ENCODE results near the gene HOXA10. TPM values are rescaled to one million over a fixed set of nuclear protein-coding genes. Genes with fewer than 3 reads are reported as not detected.
A peak's percentile ranks its signal among the peaks of the same experiment; 100 is the strongest.

The HOXA10 gene
- total and polyA plus RNA-seq, 7 donors = 0.81 to 77.5 (median 25.6) TPM; not detected in 1

DNA sequence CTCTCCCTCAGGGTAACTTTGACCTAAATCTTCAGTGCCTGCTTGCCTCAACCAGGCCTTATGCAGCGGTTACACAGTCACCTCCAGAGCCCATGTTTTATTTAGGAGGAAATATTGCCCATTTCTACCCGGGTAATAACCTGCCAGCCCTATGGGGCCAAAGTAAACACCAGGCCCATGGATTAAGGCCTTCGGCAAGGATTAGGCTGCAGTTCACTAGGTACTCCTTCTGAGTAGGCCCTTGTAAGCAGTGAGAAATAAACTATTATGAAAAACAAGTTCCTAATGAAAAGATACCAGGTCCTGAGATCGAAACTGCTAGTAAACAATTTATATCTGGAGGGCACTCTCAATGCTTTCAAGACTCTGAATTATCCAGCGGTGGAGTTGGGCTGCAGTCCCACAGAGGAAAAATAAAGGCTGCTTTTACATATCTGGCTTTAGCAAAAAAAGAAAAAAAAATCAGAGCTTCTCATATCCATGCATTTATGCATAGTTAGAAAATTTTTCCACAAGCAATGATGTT, 3.7 kb upstream of the HOXA10 start:
- ATAC-seq (no peak), DNase-seq (no peak)
- Histone ChIP-seq H3K9me3 (no peaks in the 10 kb centered on the region), H3K27me3 (ENCODE audit: insufficient read depth in 3 of 3, low read length in 2 of 3) (peaks cover 0 to 17% (median 0%) of the 10 kb centered on the region in 3 donors), H3K27ac (peak overlapping the region; percentile 92), H3K4me1 (peaks cover 23% of the 10 kb centered on the region), H3K36me3 (ENCODE audit: insufficient read depth in 1 of 2, low read depth in 1 of 2) (no peaks in the 10 kb centered on the region), H3K4me3 (peak overlapping the region; percentile 79)
- TF ChIP-seq, protein P1, sequence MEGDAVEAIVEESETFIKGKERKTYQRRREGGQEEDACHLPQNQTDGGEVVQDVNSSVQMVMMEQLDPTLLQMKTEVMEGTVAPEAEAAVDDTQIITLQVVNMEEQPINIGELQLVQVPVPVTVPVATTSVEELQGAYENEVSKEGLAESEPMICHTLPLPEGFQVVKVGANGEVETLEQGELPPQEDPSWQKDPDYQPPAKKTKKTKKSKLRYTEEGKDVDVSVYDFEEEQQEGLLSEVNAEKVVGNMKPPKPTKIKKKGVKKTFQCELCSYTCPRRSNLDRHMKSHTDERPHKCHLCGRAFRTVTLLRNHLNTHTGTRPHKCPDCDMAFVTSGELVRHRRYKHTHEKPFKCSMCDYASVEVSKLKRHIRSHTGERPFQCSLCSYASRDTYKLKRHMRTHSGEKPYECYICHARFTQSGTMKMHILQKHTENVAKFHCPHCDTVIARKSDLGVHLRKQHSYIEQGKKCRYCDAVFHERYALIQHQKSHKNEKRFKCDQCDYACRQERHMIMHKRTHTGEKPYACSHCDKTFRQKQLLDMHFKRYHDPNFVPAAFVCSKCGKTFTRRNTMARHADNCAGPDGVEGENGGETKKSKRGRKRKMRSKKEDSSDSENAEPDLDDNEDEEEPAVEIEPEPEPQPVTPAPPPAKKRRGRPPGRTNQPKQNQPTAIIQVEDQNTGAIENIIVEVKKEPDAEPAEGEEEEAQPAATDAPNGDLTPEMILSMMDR (IDR thresholded peaks at IDR 0.05) = no peak
- intact Hi-C loops (cut with DNase I) = no loop called here
- 43 to 52% (median 52%) methylated on average over 5 of the region's 5 CpGs for WGBS, 3 donors

DNA sequence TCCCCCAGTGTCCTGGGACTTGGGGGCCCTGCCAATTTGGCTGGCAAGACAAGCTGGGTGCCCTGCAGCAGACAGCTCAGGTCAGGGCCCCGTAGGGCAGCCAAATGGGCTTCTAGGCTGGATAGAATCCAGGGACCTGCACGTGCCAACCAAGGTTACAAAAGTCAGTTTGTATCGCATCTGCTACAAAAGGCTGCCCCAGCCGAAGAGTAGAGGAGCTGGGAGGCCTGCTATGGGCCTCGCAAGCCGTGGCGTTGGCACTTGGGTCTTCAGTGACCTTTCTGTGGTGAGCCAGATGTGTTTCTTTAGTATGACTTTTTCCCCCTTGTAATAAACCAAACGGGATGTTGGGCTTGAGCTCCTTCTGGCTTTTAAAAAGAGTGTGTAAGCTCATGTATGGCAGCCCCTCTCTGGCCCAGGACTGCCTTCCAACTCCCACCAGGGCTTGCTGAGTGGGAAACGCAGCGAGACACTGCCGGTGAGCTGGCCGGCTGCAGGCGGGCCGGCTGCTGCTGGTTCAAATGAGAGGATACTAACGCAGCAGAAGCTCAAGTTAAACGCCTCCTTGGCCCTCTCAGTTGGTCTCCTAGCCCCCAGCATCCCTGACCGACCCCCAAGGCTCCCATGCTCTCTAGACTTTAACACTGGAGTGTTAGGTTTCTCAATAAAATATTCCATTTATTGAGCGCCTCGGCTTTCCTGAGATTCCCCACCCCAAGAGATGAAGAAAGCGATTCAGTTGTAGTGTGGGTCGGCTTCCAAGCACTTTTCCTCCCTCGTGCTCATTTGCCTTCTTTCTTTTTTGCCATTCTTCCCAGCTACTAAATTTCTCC, 3.1 kb upstream of the HOXA10 start:
- peaks cover 23% of the 10 kb centered on the region for H3K4me1 ChIP-seq
- peaks cover 0 to 10% (median 0%) of the 10 kb centered on the region in 3 donors for H3K27me3 ChIP-seq (ENCODE audit: insufficient read depth in 3 of 3, low read length in 2 of 3)
- peak overlapping the region; percentile 92 for H3K27ac ChIP-seq
- TF ChIP-seq, protein P1 (IDR thresholded peaks at IDR 0.05) = no peak
- intact Hi-C loops (cut with DNase I) = no loop called here
- peak in 1 of 2 donors; percentile 70 for DNase-seq
- 41 to 53% (median 46%) methylated on average over 22 of the region's 22 CpGs for WGBS, 3 donors
- H3K9me3 ChIP-seq = no peaks in the 10 kb centered on the region
- peak overlapping the region; percentile 79 for H3K4me3 ChIP-seq
- no peaks in the 10 kb centered on the region for H3K36me3 ChIP-seq (ENCODE audit: insufficient read depth in 1 of 2, low read depth in 1 of 2)
- peak in 1 of 4 donors; percentile 4 for ATAC-seq

DNA sequence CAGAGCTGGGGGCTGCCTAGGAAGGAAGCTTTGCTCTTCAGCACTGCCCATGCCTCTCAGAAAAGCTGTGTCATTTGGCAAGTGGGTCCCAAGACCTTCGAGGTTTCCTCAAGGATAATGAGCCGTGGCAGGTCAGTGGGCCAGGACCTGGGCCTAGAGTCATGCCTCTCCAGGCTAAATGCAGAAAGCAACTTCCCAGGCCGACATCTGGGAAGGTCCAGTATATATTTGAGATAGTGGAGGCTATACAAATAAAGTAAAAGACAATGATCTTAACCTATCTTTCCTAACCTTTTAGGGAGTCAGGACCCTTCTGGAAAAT, 2.4 kb upstream of the HOXA10 start:
- Histone ChIP-seq H3K4me1 (peaks cover 23% of the 10 kb centered on the region), H3K27ac (peak overlapping the region; percentile 92), H3K9me3 (no peaks in the 10 kb centered on the region), H3K36me3 (ENCODE audit: insufficient read depth in 1 of 2, low read depth in 1 of 2) (no peaks in the 10 kb centered on the region), H3K4me3 (peak overlapping the region; percentile 79), H3K27me3 (ENCODE audit: insufficient read depth in 3 of 3, low read length in 2 of 3) (peaks cover 0 to 4% (median 0%) of the 10 kb centered on the region in 3 donors)
- intact Hi-C loops (cut with DNase I) = no loop called here
- 43 to 71% (median 54%) methylated on average over 3 of the region's 3 CpGs for WGBS, 3 donors
- DNase-seq (no peak), ATAC-seq (no peak)
- TF ChIP-seq, protein P1 (IDR thresholded peaks at IDR 0.05) = no peak

DNA sequence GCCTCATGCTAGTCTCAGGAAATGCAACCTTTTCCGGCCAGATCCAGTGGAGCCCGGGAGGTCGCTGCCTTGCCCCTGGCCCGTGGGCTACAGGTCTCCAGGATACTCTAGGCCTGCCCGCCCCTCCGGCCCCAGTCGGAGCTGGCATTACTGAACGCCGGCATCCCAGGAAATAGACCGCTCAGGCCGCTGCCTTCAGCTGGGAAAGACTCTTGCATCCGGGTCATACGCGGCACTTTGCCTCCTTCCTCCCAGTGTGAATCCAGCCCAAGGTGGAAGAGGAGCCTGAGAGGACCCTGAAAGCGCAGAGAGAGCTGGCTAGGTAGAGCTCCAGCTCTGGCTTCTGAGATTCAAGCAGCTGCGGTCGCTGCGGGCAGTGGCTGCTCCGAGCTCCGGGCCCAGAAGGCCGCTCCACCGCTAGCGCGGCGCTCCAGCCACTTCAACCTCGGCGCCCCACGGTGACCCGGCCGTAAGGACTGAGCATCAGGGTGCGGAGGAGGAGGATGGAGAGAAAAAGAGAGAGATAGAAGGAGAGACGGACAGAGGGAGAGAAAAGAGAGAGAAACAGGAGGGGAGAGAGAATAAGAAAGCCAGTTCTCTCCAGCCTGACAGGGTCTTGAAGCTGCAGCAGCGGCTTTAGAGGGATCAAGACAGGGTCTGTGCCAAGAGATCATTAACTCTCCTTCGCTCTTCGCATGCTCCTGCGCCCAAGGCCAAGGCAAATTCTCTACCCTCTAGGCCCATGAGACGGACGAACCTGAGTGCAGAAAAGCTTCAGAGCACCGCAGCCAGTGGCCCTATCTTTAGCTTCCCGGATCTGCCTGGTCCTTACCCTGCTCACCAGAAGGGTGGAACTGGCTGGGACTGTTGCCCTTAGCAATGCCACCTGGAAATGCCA, 1.8 kb upstream of the HOXA10 start:
- Histone ChIP-seq H3K4me3 (peak overlapping the region; percentile 79), H3K27ac (peak overlapping the region; percentile 92), H3K27me3 (ENCODE audit: insufficient read depth in 3 of 3, low read length in 2 of 3) (peaks cover 0 to 4% (median 0%) of the 10 kb centered on the region in 3 donors), H3K36me3 (ENCODE audit: insufficient read depth in 1 of 2, low read depth in 1 of 2) (no peaks in the 10 kb centered on the region), H3K9me3 (no peaks in the 10 kb centered on the region), H3K4me1 (peaks cover 23% of the 10 kb centered on the region)
- peak in 2 of 4 donors; percentile 21 for ATAC-seq
- DNase-seq = peak in 1 of 2 donors; percentile 55
- TF ChIP-seq, protein P1 (IDR thresholded peaks at IDR 0.05) = no peak
- intact Hi-C loops (cut with DNase I) = no loop called here
- 37 to 58% (median 40%) methylated on average over 40 of the region's 40 CpGs for WGBS, 3 donors
